Measurements from ENCODE around the gene KLRD1. TPM values are rescaled to one million over a fixed set of nuclear protein-coding genes. Genes with fewer than 3 reads are reported as not detected.
"Not testable (repeated sequence)": the region's sequence is repeated elsewhere in the genome, so short reads cannot be mapped to it uniquely, and the experiment has no call there.

KLRD1 gene
- total RNA-seq, 6 donors from 2014 or later, result 4.7 to 10.9 (median 6.6) TPM

- H3K27me3 ChIP-seq, result no peaks in the 10 kb centered on the region
- peaks cover 3 to 18% (median 10%) of the 10 kb centered on the region in 4 donors for H3K4me1 ChIP-seq
- no peak overlapping the region for H3K27ac ChIP-seq
- ATAC-seq (ENCODE audit: low FRiP score in 2 of 2) (no peak), DNase-seq (no peak)
- TF ChIP-seq EP300 (IDR thresholded peaks at IDR 0.05) (no peak), POLR2A (IDR thresholded peaks at IDR 0.05) (no peak), POLR2AphosphoS5 (IDR thresholded peaks at IDR 0.05) (no peak)
- TF ChIP-seq, protein P1, sequence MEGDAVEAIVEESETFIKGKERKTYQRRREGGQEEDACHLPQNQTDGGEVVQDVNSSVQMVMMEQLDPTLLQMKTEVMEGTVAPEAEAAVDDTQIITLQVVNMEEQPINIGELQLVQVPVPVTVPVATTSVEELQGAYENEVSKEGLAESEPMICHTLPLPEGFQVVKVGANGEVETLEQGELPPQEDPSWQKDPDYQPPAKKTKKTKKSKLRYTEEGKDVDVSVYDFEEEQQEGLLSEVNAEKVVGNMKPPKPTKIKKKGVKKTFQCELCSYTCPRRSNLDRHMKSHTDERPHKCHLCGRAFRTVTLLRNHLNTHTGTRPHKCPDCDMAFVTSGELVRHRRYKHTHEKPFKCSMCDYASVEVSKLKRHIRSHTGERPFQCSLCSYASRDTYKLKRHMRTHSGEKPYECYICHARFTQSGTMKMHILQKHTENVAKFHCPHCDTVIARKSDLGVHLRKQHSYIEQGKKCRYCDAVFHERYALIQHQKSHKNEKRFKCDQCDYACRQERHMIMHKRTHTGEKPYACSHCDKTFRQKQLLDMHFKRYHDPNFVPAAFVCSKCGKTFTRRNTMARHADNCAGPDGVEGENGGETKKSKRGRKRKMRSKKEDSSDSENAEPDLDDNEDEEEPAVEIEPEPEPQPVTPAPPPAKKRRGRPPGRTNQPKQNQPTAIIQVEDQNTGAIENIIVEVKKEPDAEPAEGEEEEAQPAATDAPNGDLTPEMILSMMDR (IDR thresholded peaks at IDR 0.05), result no peak
- H3K36me3 ChIP-seq, result no peaks in the 10 kb centered on the region
- H3K4me3 ChIP-seq, result no peak overlapping the region
- 87 to 90% methylated on average over 3 of the region's 3 CpGs for WGBS, 2 donors
- no peaks in the 10 kb centered on the region for H3K9me3 ChIP-seq
Observed at GRCh38 chr12:10374624-10375018, 67.0 kb downstream of the KLRD1 start.

GRCh38 chr12:10378737-10379136 is 71.1 kb downstream of the KLRD1 start:
- H3K4me1 ChIP-seq, result peaks cover 0 to 10% (median under 1%) of the 10 kb centered on the region in 4 donors
- DNase-seq; H3K36me3 ChIP-seq; H3K9me3 ChIP-seq; H3K27me3 ChIP-seq; H3K4me3 ChIP-seq; ATAC-seq (ENCODE audit: low FRiP score in 2 of 2); H3K27ac ChIP-seq: not testable (repeated sequence)
- WGBS, 2 donors, result 95 to 100% methylated on average over 2 of the region's 2 CpGs

Other genes starting within 250 kb of the KLRD1 start
- gene CLEC1A, start 208.9 kb upstream of the KLRD1 start, total RNA-seq, result 10 to 100 TPM in 1 of 6 donors, 1 to 10 TPM in 5; 3.9 to 13.0 (median 6.3) TPM
- 10 to 100 TPM; 17.4 to 87.8 (median 28.1) TPM for gene CLEC7A, start 177.7 kb upstream of the KLRD1 start, total RNA-seq
- 100 to 1,000 TPM in 4 of 6 donors, 10 to 100 TPM in 2; 51.2 to 163 (median 113) TPM for gene OLR1, start 135.7 kb upstream of the KLRD1 start, total RNA-seq
- 1 to 10 TPM in 3 of 6 donors, under 1 TPM in 2, not detected in 1; 0.55 to 2.7 (median 1.1) TPM for gene TMEM52B, start 128.8 kb upstream of the KLRD1 start, total RNA-seq
- gene GABARAPL1, start 95.0 kb upstream of the KLRD1 start, total RNA-seq, result 100 to 1,000 TPM in 3 of 6 donors, 10 to 100 TPM in 3; 88.9 to 114 (median 97.9) TPM
- 10 to 100 TPM in 2 of 6 donors, 1 to 10 TPM in 4; 4.3 to 15.1 (median 8.1) TPM for gene KLRK1, start 82.2 kb downstream of the KLRD1 start, total RNA-seq
- 1 to 10 TPM in 4 of 6 donors, under 1 TPM in 1, not detected in 1; 0.51 to 4.2 (median 3.0) TPM for gene KLRC4, start 101.9 kb downstream of the KLRD1 start, total RNA-seq
- gene KLRC3, start 112.7 kb downstream of the KLRD1 start, total RNA-seq, result 1 to 10 TPM in 1 of 6 donors, not detected in 5; 1.1 TPM
- gene KLRC2, start 128.1 kb downstream of the KLRD1 start, total RNA-seq, result 1 to 10 TPM in 5 of 6 donors, under 1 TPM in 1; 0.88 to 9.7 (median 2.3) TPM
- 1 to 10 TPM in 5 of 6 donors, under 1 TPM in 1; 0.72 to 3.8 (median 1.2) TPM for gene KLRC1, start 145.5 kb downstream of the KLRD1 start, total RNA-seq
- gene EIF2S3B, start 198.0 kb downstream of the KLRD1 start, total RNA-seq, result under 1 TPM in 2 of 6 donors, not detected in 4; 0.30 to 0.60 TPM